HepG2 (cell line): ENCODE results near the gene ZNF653. TPM values are rescaled to one million over a fixed set of nuclear protein-coding genes. Genes with fewer than 3 reads are reported as not detected.
A peak's percentile ranks its signal among the peaks of the same experiment; 100 is the strongest.

Experiments used
- FOSL2 ChIP-seq: sonication (generic); formaldehyde crosslinking; IDR thresholded peaks from 2 replicates; pipeline ENCODE4 v1.4.0; 2020; ENCODE audit warnings: missing genetic modification reagents
- GABPA ChIP-seq, 2 experiments: IDR thresholded peaks; 2 replicates each; pipeline ENCODE4 v1.6.1; 2011 to 2016; ENCODE audit warnings: low read depth in 2 of 2, low read length in 1 of 2, missing biosample characterization in 1 of 2, missing genetic modification characterization in 1 of 2
- GTF2F1 ChIP-seq: fragments of 150-350 bp; IDR thresholded peaks from 2 replicates; pipeline ENCODE4 v1.6.1; 2014; ENCODE audit warnings: low read length
- IKZF4 ChIP-seq: sonication (generic); formaldehyde crosslinking; IDR thresholded peaks from 2 replicates; pipeline ENCODE4 v1.5.1; 2020; ENCODE audit warnings: borderline replicate concordance, mild to moderate bottlenecking, low read depth, missing genetic modification reagents; ENCODE audit errors: not compliant biosample characterization
- MED1 ChIP-seq: sonication (generic); formaldehyde crosslinking; IDR thresholded peaks from 2 replicates; pipeline ENCODE4 v1.4.0; 2020; ENCODE audit warnings: missing genetic modification reagents
- MYC ChIP-seq: sonication (generic); formaldehyde crosslinking; IDR thresholded peaks from 2 replicates; pipeline ENCODE4 v1.9.0; 2021; ENCODE audit warnings: missing genetic modification reagents, borderline replicate concordance
- NFE2L2 ChIP-seq: fragments of 150-350 bp; IDR thresholded peaks from 2 replicates; pipeline ENCODE4 v1.6.1; 2014; ENCODE audit warnings: low read length
- NFIB ChIP-seq: sonication (generic); formaldehyde crosslinking; IDR thresholded peaks from 2 replicates; pipeline ENCODE4 v1.9.0; 2021; ENCODE audit warnings: missing genetic modification reagents, mild to moderate bottlenecking, borderline replicate concordance
- PCBP2 ChIP-seq: fragments of 200-400 bp; formaldehyde crosslinking; optimal IDR thresholded peaks from 2 replicates; pipeline ENCODE3; 2018; ENCODE audit warnings: low read length, low read depth; ENCODE audit not compliant: poor library complexity, severe bottlenecking
- REXO4 ChIP-seq: sonication (generic); formaldehyde crosslinking; IDR thresholded peaks from 2 replicates; pipeline ENCODE4 v1.8.0; 2022; ENCODE audit warnings: missing genetic modification reagents, mild to moderate bottlenecking, borderline replicate concordance
- SALL1 ChIP-seq: sonication (generic); formaldehyde crosslinking; IDR thresholded peaks from 2 replicates; pipeline ENCODE4 v1.8.0; 2022; ENCODE audit warnings: mild to moderate bottlenecking, missing genetic modification reagents
- SPEN ChIP-seq: sonication (generic); formaldehyde crosslinking; IDR thresholded peaks from 2 replicates; pipeline ENCODE4 v1.5.1; 2020; ENCODE audit warnings: low read depth, mild to moderate bottlenecking, missing genetic modification reagents
- ZBED4 ChIP-seq: sonication (generic); formaldehyde crosslinking; IDR thresholded peaks from 2 replicates; pipeline ENCODE4 v1.4.0; 2020; ENCODE audit warnings: missing genetic modification reagents, borderline replicate concordance
- ZBTB10 ChIP-seq: sonication (generic); formaldehyde crosslinking; IDR thresholded peaks from 2 replicates; pipeline ENCODE4 v1.4.0; 2020; ENCODE audit warnings: missing genetic modification reagents, borderline replicate concordance
- ZBTB33 ChIP-seq: sonication (generic); formaldehyde crosslinking; IDR thresholded peaks from 2 replicates; pipeline ENCODE4 v1.4.0; 2020; ENCODE audit warnings: missing genetic modification reagents
- ZBTB8A ChIP-seq: sonication (generic); formaldehyde crosslinking; IDR thresholded peaks from 2 replicates; pipeline ENCODE4 v1.4.0; 2020; ENCODE audit warnings: mild to moderate bottlenecking, low read depth, missing genetic modification reagents, borderline replicate concordance
- ZNF616 ChIP-seq: sonication (generic); formaldehyde crosslinking; IDR thresholded peaks from 2 replicates; pipeline ENCODE4 v1.5.0; 2020; ENCODE audit warnings: low read depth, mild to moderate bottlenecking, missing genetic modification reagents
- ZNF639 ChIP-seq: conservative IDR thresholded peaks from 2 replicates; pipeline ENCODE4 v1.6.1; 2018; ENCODE audit warnings: missing genetic modification reagents
- ZNF775 ChIP-seq: sonication (generic); formaldehyde crosslinking; IDR thresholded peaks from 2 replicates; pipeline ENCODE4 v1.4.0; 2020; ENCODE audit warnings: missing genetic modification reagents, mild to moderate bottlenecking, moderate library complexity, borderline replicate concordance
- ZNF790 ChIP-seq: sonication (generic); formaldehyde crosslinking; IDR thresholded peaks from 2 replicates; pipeline ENCODE4 v1.8.0; 2022; ENCODE audit warnings: missing genetic modification reagents, mild to moderate bottlenecking, borderline replicate concordance
- polyA plus RNA-seq, 8 experiments: library from polyadenylated mRNA; depleted of rRNA in 3 of 8; stranded (reverse) in 7 of 8; unstranded in 1 of 8; fragments of >200 nt; fragmentation: Illumina TruSeq in 4 of 8; extraction: Trizol in 4 of 8; gene quantifications; 2 replicates each; pipeline versions ENCODE4 v1.2.1 to v1.2.3, GENCODE V29; 2011 to 2016; ENCODE audit warnings: low read depth in 4 of 8, missing spikeins in 1 of 8, mixed read lengths in 1 of 8; ENCODE audit not compliant: insufficient read depth in 1 of 8
- total RNA-seq, 5 experiments: library from RNA; depleted of rRNA; stranded (reverse); fragments of >200 nt; fragmentation: Illumina TruSeq; extraction: Trizol; gene quantifications; 2 replicates each; pipeline ENCODE4 v1.2.3, GENCODE V29; 2016; ENCODE audit warnings: low read depth in 1 of 5

Gene ZNF653
- total and polyA plus RNA-seq, 2 of the 13 experiments (the other 11 are each of a cell fraction or from before 2014, with no cell fraction given) = 4.7 to 7.1 TPM

- TF ChIP-seq ZBTB10 (no peak), ZNF616 (CRISPR knock-in tag) (no peak), GABPA (IDR thresholded peaks at IDR 0.05; ENCODE audit: low read depth, low read length) (no peak), GABPA (CRISPR knock-in tag; IDR thresholded peaks at IDR 0.05; ENCODE audit: low read depth) (no peak), ZBED4 (CRISPR knock-in tag) (no peak), ZNF639 (CRISPR knock-in tag) (no peak; the same call in 1 of the 2 replicates), NFE2L2 (no peak), REXO4 (CRISPR knock-in tag) (no peak), PCBP2 (no peak), GTF2F1 (no peak), SALL1 (peak; percentile 77), IKZF4 (CRISPR knock-in tag) (no peak), ZBTB8A (CRISPR knock-in tag) (no peak), ZNF775 (CRISPR knock-in tag) (no peak), ZNF790 (no peak), FOSL2 (no peak), MYC (peak; percentile 93; the same call in 1 of the 2 replicates), ZBTB33 (no peak), MED1 (CRISPR knock-in tag) (peak; percentile 57; the same call in 1 of the 2 replicates), NFIB (CRISPR knock-in tag) (no peak), SPEN (0 out of 2 replicates have a peak, but pooled peaks have one; percentile 36)
Measured at GRCh38 chr19:11530432-11530831, 24.8 kb upstream of the ZNF653 start (continued).
